Liver (tissue), 9 donors: ENCODE results near the gene CMIP. TPM values are rescaled to one million over a fixed set of nuclear protein-coding genes. Genes with fewer than 3 reads are reported as not detected.

Source experiments
- DNase-seq: peaks from one replicate; pipeline ENCODE4 v3.0.0-alpha.2; 2017; ENCODE audit warnings: low spot score
- H3K27ac ChIP-seq, 2 donors: one replicate each; pipeline ENCODE4 v1.7.0; 2013; ENCODE audit warnings: inconsistent platforms in 2 of 2, low read length in 2 of 2, control low read depth in 1 of 2, low read depth in 1 of 2, mild to moderate bottlenecking in 1 of 2
- H3K27me3 ChIP-seq, 4 donors: one replicate each; pipeline versions ENCODE4 v1.6.1 to v1.7.0; 2013; ENCODE audit warnings: low read length in 3 of 4, inconsistent platforms in 1 of 4, mild to moderate bottlenecking in 1 of 4, moderate library complexity in 1 of 4; ENCODE audit not compliant: control insufficient read depth in 4 of 4, insufficient read depth in 4 of 4
- H3K36me3 ChIP-seq, 4 donors: one replicate each; pipeline versions ENCODE4 v1.6.1 to v1.7.0; 2013; ENCODE audit warnings: low read length in 3 of 4, mild to moderate bottlenecking in 3 of 4, low read depth in 1 of 4, moderate library complexity in 1 of 4; ENCODE audit not compliant: control insufficient read depth in 4 of 4, insufficient read depth in 3 of 4
- H3K4me1 ChIP-seq, 4 donors: one replicate each; pipeline versions ENCODE4 v1.6.1 to v1.7.0; 2013; ENCODE audit warnings: low read length in 3 of 4, mild to moderate bottlenecking in 3 of 4, moderate library complexity in 1 of 4; ENCODE audit not compliant: control insufficient read depth in 4 of 4, insufficient read depth in 4 of 4
- H3K4me3 ChIP-seq, 3 donors: one replicate each; pipeline versions ENCODE4 v1.6.1 to v1.7.0; 2013; ENCODE audit warnings: low read length in 3 of 3, control low read depth in 1 of 3, low read depth in 1 of 3, mild to moderate bottlenecking in 1 of 3
- H3K9ac ChIP-seq, 2 donors: one replicate each; pipeline ENCODE4 v1.7.0; 2013; ENCODE audit warnings: low read length in 2 of 2, mild to moderate bottlenecking in 2 of 2, moderate library complexity in 2 of 2, control low read depth in 1 of 2, low read depth in 1 of 2
- H3K9me3 ChIP-seq, 4 donors: one replicate each; pipeline versions ENCODE4 v1.6.1 to v1.7.0; 2013; ENCODE audit warnings: low read length in 3 of 4; ENCODE audit not compliant: control insufficient read depth in 4 of 4
- EGR1 ChIP-seq, 2 donors: IDR thresholded peaks; 2 replicates each; pipeline ENCODE4 v1.6.1; 2016 to 2018; ENCODE audit warnings: antibody characterized with exemption in 2 of 2, low read depth in 2 of 2
- FOXA1 ChIP-seq: IDR thresholded peaks from 2 replicates; pipeline ENCODE4 v1.6.1; 2016; ENCODE audit warnings: antibody characterized with exemption
- FOXA2 ChIP-seq: IDR thresholded peaks from 2 replicates; pipeline ENCODE4 v1.6.1; 2016; ENCODE audit warnings: antibody characterized with exemption
- GABPA ChIP-seq, 2 donors: IDR thresholded peaks in 1 of 2; conservative IDR thresholded peaks in 1 of 2; 2 replicates each; pipeline ENCODE4 v1.6.1; 2016; ENCODE audit warnings: antibody characterized with exemption in 2 of 2, mild to moderate bottlenecking in 1 of 2, moderate library complexity in 1 of 2
- JUND ChIP-seq, 2 donors: IDR thresholded peaks; 2 replicates each; pipeline ENCODE4 v1.6.1; 2016; ENCODE audit warnings: antibody characterized with exemption in 2 of 2
- NR2F2 ChIP-seq: IDR thresholded peaks from 2 replicates; pipeline ENCODE4 v1.6.1; 2016; ENCODE audit warnings: antibody characterized with exemption
- RAD21 ChIP-seq, 2 donors: IDR thresholded peaks; 2 replicates each; pipeline ENCODE4 v1.6.1; 2016; ENCODE audit warnings: antibody characterized with exemption in 2 of 2, mild to moderate bottlenecking in 2 of 2
- RXRA ChIP-seq, 2 donors: IDR thresholded peaks; 2 replicates each; pipeline ENCODE4 v1.6.1; 2017 to 2018; ENCODE audit warnings: antibody characterized with exemption in 2 of 2, mild to moderate bottlenecking in 1 of 2
- SP1 ChIP-seq: IDR thresholded peaks from 2 replicates; pipeline ENCODE4 v1.6.1; 2018; ENCODE audit warnings: antibody characterized with exemption, mild to moderate bottlenecking
- TAF1 ChIP-seq: conservative IDR thresholded peaks from 2 replicates; pipeline ENCODE4 v1.6.1; 2016; ENCODE audit warnings: antibody characterized with exemption, mild to moderate bottlenecking
- YY1 ChIP-seq: IDR thresholded peaks from 2 replicates; pipeline ENCODE4 v1.6.1; 2016; ENCODE audit warnings: antibody characterized with exemption, mild to moderate bottlenecking
- WGBS: extraction: QIAGEN DNeasy Blood & Tissue Kit; methylation state at CpG from one replicate; pipeline ENCODE4 v1.1.7; 2013; 5-methylcytosine and 5-hydroxymethylcytosine counted together
- polyA plus RNA-seq, 2 donors: library from polyadenylated mRNA; stranded (reverse) in 1 of 2; unstranded in 1 of 2; fragments of 200-250 nt in 1 of 2; fragments of >200 nt in 1 of 2; fragmentation: Nextera tagmentation in 1 of 2; extraction: Ambion mirVana in 1 of 2; gene quantifications; one replicate each; pipeline versions ENCODE4 v1.2.1 to v1.2.3, GENCODE V29; 2013 to 2015
- total RNA-seq, 2 donors: library from RNA; depleted of rRNA; stranded (reverse); fragments of >200 nt; gene quantifications; one replicate each; pipeline ENCODE4 v1.2.3, GENCODE V29; 2014
- TF ChIP-seq, protein P1 (sequence below): IDR thresholded peaks from 2 replicates; pipeline ENCODE4 v1.6.1; 2016; ENCODE audit warnings: antibody characterized with exemption
- TF ChIP-seq, protein P2 (sequence below): IDR thresholded peaks from 2 replicates; pipeline ENCODE4 v1.6.1; 2016; ENCODE audit warnings: antibody characterized with exemption
- TF ChIP-seq, protein P3 (sequence below): IDR thresholded peaks from 2 replicates; pipeline ENCODE4 v1.6.1; 2016; ENCODE audit warnings: antibody characterized with exemption, mild to moderate bottlenecking
- TF ChIP-seq, protein P4 (sequence below): IDR thresholded peaks from 2 replicates; pipeline ENCODE4 v1.6.1; 2016; ENCODE audit warnings: antibody characterized with exemption
- TF ChIP-seq, protein P5 (sequence below): fragments of 150-350 bp; IDR thresholded peaks from 2 replicates; pipeline ENCODE4 v1.5.1; 2017; ENCODE audit warnings: improper control_type of control experiment, low read depth, low read length; ENCODE audit not compliant: missing input control
- donor health status: healthy.
- donor health status: healthy.
- donor health status: healthy.
- donor health status: healthy.
- donor health status: healthy.

CMIP gene
- total and polyA plus RNA-seq, 4 donors: 1.7 to 15.6 (median 10.1) TPM

DNA sequence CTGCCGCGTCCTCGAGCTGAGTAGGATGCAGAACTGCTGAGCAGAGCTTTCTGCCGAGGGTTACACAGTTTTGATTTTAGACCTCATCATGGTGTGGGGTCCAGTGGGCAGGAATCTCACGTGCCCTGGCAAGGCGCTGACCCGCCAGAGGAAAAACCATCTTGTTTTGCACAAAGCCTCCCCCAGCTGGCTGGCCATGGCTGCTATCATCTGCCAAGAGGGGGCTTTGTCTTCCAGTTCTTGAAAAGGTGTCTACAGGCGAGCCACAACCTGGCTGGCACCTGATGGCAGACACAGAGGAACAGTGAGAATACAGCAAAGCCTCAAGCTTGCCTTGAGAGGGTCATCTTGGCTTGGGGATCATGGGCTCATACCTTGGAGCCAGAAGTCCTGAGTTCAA lies 118.3 kb downstream of the CMIP start:
- no peak for DNase-seq
- no peaks in the 10 kb centered on the region for H3K36me3 ChIP-seq
- no peak overlapping the region for H3K27ac ChIP-seq
- no peak for TF ChIP-seq RXRA (IDR thresholded peaks at IDR 0.05)
- TF ChIP-seq, protein P1, sequence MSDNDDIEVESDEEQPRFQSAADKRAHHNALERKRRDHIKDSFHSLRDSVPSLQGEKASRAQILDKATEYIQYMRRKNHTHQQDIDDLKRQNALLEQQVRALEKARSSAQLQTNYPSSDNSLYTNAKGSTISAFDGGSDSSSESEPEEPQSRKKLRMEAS: no peak
- no peak for TF ChIP-seq EGR1 (IDR thresholded peaks at IDR 0.05; ENCODE audit: low read depth in 2 of 2)
- peaks cover 4 to 23% (median 13%) of the 10 kb centered on the region in 4 donors for H3K4me1 ChIP-seq
- no peaks in the 10 kb centered on the region for H3K9me3 ChIP-seq
- WGBS: 92% methylated on average over 8 of the region's 8 CpGs
- H3K4me3 ChIP-seq: no peak overlapping the region
- H3K9ac ChIP-seq: no peak overlapping the region
- H3K27me3 ChIP-seq: no peaks in the 10 kb centered on the region

DNA sequence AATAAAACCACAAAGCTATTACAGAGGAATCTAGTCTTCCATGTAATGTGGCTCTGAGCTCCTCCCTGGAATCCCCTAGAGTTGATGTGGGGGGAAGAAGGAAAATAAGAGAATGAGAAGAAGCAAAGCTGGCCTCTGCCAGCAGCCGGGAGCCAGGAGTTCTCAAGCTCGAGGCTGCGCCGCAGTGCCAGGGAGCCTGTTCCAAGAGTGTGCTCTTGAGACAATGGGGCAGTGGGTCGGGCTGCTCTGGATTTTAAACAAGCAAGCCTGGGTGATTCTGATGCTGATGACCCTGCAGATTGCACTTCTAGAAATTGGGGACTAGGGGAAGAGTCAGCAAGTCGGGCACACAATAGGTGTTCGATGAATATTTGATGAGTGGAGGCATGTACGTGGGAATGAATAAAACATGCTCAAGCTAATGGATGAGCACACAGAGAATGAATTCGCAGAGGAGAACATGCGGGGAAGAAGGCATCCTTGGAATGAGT lies 119.9 kb downstream of the CMIP start:
- Histone ChIP-seq H3K36me3 (no peaks in the 10 kb centered on the region), H3K9me3 (no peaks in the 10 kb centered on the region), H3K4me3 (no peak overlapping the region), H3K27me3 (no peaks in the 10 kb centered on the region), H3K9ac (no peak overlapping the region), H3K4me1 (peaks cover 0 to 26% (median 9%) of the 10 kb centered on the region in 4 donors), H3K27ac (no peak overlapping the region)
- 87% methylated on average over 10 of the region's 10 CpGs for WGBS
- no peak for DNase-seq
- TF ChIP-seq, protein P2, sequence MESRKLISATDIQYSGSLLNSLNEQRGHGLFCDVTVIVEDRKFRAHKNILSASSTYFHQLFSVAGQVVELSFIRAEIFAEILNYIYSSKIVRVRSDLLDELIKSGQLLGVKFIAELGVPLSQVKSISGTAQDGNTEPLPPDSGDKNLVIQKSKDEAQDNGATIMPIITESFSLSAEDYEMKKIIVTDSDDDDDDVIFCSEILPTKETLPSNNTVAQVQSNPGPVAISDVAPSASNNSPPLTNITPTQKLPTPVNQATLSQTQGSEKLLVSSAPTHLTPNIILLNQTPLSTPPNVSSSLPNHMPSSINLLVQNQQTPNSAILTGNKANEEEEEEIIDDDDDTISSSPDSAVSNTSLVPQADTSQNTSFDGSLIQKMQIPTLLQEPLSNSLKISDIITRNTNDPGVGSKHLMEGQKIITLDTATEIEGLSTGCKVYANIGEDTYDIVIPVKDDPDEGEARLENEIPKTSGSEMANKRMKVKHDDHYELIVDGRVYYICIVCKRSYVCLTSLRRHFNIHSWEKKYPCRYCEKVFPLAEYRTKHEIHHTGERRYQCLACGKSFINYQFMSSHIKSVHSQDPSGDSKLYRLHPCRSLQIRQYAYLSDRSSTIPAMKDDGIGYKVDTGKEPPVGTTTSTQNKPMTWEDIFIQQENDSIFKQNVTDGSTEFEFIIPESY: no peak
- TF ChIP-seq EGR1 (IDR thresholded peaks at IDR 0.05; ENCODE audit: low read depth in 2 of 2): no peak
- TF ChIP-seq RXRA (IDR thresholded peaks at IDR 0.05): no peak

DNA sequence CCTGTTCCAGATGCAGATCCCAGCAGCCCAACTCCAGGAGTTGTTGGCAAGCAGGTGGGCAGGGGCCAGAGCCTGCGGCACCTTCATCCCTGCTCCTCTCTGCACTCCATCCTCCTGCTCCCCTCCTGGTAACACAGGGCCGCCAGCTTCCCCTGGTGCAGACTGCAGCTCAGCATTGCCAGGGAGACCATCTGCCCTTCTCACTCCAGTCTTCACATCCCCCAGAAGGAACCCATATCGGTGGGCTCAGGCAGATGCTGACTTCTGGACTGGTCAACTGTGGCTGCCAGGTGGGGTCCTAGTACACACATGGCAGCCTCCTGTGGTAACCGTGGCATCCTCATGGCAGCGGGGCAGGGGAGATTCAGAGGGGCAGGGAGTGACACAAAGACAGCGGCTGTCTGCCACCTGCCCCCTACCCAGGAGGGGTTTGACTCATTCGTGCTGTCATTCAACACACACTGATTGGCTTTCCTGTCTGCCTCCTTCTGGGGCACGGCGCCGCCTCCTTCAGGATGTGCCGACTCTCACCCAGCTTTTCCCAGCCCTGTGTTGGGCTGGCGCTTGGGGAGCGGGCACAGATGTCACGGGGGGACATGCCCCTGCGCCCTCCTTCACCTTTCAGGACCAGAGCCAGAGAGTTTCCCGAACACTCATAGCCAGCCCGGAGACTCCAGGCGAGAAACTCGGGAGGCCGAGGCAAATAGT lies 120.9 kb downstream of the CMIP start:
- no peaks in the 10 kb centered on the region for H3K9me3 ChIP-seq
- no peak overlapping the region for H3K9ac ChIP-seq
- DNase-seq: no peak
- H3K27ac ChIP-seq: no peak overlapping the region
- peaks cover 0 to 26% (median 9%) of the 10 kb centered on the region in 4 donors for H3K4me1 ChIP-seq
- WGBS: 83% methylated on average over 20 of the region's 20 CpGs
- H3K27me3 ChIP-seq: no peaks in the 10 kb centered on the region
- no peak overlapping the region for H3K4me3 ChIP-seq
- TF ChIP-seq YY1 (no peak), GABPA (IDR thresholded peaks at IDR 0.05 in 1 of 2, conservative IDR thresholded peaks at IDR 0.05 in 1 of 2) (no peak), NR2F2 (no peak), SP1 (no peak), TAF1 (no peak), RAD21 (IDR thresholded peaks at IDR 0.05) (no peak), FOXA1 (no peak), JUND (IDR thresholded peaks at IDR 0.05) (no peak), FOXA2 (no peak)
- TF ChIP-seq, protein P2: no peak
- TF ChIP-seq, protein P1: no peak
- TF ChIP-seq, protein P3, sequence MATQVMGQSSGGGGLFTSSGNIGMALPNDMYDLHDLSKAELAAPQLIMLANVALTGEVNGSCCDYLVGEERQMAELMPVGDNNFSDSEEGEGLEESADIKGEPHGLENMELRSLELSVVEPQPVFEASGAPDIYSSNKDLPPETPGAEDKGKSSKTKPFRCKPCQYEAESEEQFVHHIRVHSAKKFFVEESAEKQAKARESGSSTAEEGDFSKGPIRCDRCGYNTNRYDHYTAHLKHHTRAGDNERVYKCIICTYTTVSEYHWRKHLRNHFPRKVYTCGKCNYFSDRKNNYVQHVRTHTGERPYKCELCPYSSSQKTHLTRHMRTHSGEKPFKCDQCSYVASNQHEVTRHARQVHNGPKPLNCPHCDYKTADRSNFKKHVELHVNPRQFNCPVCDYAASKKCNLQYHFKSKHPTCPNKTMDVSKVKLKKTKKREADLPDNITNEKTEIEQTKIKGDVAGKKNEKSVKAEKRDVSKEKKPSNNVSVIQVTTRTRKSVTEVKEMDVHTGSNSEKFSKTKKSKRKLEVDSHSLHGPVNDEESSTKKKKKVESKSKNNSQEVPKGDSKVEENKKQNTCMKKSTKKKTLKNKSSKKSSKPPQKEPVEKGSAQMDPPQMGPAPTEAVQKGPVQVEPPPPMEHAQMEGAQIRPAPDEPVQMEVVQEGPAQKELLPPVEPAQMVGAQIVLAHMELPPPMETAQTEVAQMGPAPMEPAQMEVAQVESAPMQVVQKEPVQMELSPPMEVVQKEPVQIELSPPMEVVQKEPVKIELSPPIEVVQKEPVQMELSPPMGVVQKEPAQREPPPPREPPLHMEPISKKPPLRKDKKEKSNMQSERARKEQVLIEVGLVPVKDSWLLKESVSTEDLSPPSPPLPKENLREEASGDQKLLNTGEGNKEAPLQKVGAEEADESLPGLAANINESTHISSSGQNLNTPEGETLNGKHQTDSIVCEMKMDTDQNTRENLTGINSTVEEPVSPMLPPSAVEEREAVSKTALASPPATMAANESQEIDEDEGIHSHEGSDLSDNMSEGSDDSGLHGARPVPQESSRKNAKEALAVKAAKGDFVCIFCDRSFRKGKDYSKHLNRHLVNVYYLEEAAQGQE: no peak
- TF ChIP-seq, protein P4, sequence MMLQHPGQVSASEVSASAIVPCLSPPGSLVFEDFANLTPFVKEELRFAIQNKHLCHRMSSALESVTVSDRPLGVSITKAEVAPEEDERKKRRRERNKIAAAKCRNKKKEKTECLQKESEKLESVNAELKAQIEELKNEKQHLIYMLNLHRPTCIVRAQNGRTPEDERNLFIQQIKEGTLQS: no peak
- TF ChIP-seq, protein P5, sequence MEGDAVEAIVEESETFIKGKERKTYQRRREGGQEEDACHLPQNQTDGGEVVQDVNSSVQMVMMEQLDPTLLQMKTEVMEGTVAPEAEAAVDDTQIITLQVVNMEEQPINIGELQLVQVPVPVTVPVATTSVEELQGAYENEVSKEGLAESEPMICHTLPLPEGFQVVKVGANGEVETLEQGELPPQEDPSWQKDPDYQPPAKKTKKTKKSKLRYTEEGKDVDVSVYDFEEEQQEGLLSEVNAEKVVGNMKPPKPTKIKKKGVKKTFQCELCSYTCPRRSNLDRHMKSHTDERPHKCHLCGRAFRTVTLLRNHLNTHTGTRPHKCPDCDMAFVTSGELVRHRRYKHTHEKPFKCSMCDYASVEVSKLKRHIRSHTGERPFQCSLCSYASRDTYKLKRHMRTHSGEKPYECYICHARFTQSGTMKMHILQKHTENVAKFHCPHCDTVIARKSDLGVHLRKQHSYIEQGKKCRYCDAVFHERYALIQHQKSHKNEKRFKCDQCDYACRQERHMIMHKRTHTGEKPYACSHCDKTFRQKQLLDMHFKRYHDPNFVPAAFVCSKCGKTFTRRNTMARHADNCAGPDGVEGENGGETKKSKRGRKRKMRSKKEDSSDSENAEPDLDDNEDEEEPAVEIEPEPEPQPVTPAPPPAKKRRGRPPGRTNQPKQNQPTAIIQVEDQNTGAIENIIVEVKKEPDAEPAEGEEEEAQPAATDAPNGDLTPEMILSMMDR: no peak
- no peaks in the 10 kb centered on the region for H3K36me3 ChIP-seq
